Right atrium auricular region (tissue), 2 donors: ENCODE measurements around the gene PLIN1. TPM values are rescaled to one million over a fixed set of nuclear protein-coding genes. Genes with fewer than 3 reads are reported as not detected.

ENCODE experiments used
- DNase-seq: peaks from one replicate; pipeline ENCODE4 v3.0.0-alpha.2; 2019; ENCODE audit warnings: low spot score
- H3K27ac ChIP-seq, 2 donors: fragments of 200-600 bp; sonication (generic); 1 replicate in 1 of 2; 2 replicates in 1 of 2; pipeline ENCODE4 v1.5.1; 2016 to 2019
- H3K27me3 ChIP-seq, 2 donors: fragments of 200-600 bp; sonication (generic); one replicate each; pipeline versions ENCODE4 v1.5.1 to v1.6.0; 2017 to 2019
- H3K36me3 ChIP-seq: fragments of 200-600 bp; sonication (generic); one replicate; pipeline ENCODE4 v1.5.1; 2016
- H3K4me1 ChIP-seq, 2 donors: fragments of 200-600 bp; sonication (generic); one replicate each; pipeline versions ENCODE4 v1.5.1 to v1.6.0; 2017 to 2019
- H3K4me3 ChIP-seq, 2 donors: fragments of 200-600 bp; sonication (generic); 1 replicate in 1 of 2; 2 replicates in 1 of 2; pipeline ENCODE4 v1.5.1; 2017 to 2019; ENCODE audit warnings: mild to moderate bottlenecking in 1 of 2, moderate library complexity in 1 of 2
- H3K9me3 ChIP-seq, 2 donors: fragments of 200-600 bp; sonication (generic); one replicate each; pipeline ENCODE4 v1.5.1; 2019
- total RNA-seq, 2 donors: library from RNA; depleted of rRNA; stranded (reverse); fragments of >200 nt; gene quantifications; one replicate each; pipeline ENCODE4 v1.1.0, GENCODE V29; 2016
- TF ChIP-seq, protein P1 (sequence below), 2 donors: fragments of 200-600 bp; sonication (generic); IDR thresholded peaks; one replicate each; pipeline ENCODE4 v1.5.1; 2019; ENCODE audit warnings: antibody characterized with exemption in 2 of 2

PLIN1 gene
- total RNA-seq, 2 donors from 2014 or later = 3.6 to 22.6 TPM

DNA sequence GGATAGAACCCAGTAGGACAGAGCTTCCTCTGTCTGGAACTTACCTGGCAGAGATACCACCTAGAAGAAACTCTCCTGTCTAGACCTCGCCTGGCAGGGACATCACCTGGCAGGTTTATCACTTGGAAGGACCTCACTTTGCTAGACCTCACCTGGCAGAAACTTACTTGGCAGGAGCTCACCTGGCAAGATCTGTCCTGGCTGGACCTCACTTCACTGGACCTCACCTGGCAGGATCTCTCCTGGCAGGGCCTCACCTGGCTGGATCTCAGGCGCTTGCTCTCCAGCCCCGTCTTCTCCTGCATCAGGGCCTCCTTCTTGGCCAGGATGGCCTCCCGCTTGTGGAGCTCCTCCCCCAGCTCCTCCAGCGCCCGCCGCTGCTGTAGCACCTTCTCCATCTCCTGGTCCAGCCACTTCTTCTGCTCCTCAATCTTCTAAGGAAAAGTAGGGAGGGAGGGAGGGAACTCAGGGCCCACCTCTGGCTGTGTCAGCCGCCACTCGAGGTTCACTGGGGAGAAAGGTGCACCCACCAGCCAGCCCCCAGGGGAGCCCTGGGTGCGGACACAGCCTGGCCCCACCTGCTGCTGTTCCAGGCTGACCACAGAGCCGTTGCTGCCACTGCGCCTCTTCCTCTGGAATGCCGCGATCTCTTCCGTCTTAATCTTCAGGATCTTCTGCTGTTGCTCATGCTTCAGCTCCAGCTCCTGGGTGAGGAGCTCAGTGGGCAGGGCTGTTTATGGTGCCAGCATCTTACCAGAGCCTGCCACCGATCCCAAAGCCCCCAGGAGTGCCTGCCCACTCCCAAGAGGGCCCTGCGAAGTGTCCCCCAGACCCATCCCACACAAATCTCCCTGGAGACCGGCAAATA, 46.4 kb downstream of the PLIN1 start:
- peak; percentile 40 for DNase-seq
- no peak overlapping the region for H3K4me3 ChIP-seq
- H3K27me3 ChIP-seq = no peaks in the 10 kb centered on the region
- no peaks in the 10 kb centered on the region for H3K4me1 ChIP-seq
- H3K9me3 ChIP-seq = no peaks in the 10 kb centered on the region
- peaks cover 45% of the 10 kb centered on the region for H3K36me3 ChIP-seq
- TF ChIP-seq, protein P1, sequence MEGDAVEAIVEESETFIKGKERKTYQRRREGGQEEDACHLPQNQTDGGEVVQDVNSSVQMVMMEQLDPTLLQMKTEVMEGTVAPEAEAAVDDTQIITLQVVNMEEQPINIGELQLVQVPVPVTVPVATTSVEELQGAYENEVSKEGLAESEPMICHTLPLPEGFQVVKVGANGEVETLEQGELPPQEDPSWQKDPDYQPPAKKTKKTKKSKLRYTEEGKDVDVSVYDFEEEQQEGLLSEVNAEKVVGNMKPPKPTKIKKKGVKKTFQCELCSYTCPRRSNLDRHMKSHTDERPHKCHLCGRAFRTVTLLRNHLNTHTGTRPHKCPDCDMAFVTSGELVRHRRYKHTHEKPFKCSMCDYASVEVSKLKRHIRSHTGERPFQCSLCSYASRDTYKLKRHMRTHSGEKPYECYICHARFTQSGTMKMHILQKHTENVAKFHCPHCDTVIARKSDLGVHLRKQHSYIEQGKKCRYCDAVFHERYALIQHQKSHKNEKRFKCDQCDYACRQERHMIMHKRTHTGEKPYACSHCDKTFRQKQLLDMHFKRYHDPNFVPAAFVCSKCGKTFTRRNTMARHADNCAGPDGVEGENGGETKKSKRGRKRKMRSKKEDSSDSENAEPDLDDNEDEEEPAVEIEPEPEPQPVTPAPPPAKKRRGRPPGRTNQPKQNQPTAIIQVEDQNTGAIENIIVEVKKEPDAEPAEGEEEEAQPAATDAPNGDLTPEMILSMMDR (IDR thresholded peaks at IDR 0.05) = no peak
- H3K27ac ChIP-seq = no peak overlapping the region

DNA sequence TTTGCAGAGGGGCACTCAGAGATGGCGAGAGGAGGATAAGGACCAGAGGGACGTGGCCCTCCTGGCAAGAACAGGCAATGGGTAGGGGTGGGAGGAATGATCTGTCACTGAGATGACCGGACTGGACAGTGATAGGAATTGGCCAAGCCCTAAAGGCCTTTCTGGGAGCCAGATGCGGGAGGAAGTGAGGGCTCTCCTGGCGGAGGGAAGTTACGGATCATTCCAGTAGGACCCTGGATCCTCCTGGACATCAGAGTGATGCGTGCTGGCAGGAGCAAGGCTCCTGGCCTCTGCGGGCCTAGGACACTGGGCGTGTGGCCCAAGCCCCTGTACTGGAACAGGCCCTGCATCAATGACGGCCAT, 47.3 kb downstream of the PLIN1 start:
- Histone ChIP-seq H3K9me3 (no peaks in the 10 kb centered on the region), H3K4me1 (no peaks in the 10 kb centered on the region), H3K36me3 (peaks cover 49% of the 10 kb centered on the region), H3K4me3 (no peak overlapping the region), H3K27ac (no peak overlapping the region), H3K27me3 (no peaks in the 10 kb centered on the region)
- TF ChIP-seq, protein P1 (IDR thresholded peaks at IDR 0.05) = no peak
- peak; percentile 43 for DNase-seq

DNA sequence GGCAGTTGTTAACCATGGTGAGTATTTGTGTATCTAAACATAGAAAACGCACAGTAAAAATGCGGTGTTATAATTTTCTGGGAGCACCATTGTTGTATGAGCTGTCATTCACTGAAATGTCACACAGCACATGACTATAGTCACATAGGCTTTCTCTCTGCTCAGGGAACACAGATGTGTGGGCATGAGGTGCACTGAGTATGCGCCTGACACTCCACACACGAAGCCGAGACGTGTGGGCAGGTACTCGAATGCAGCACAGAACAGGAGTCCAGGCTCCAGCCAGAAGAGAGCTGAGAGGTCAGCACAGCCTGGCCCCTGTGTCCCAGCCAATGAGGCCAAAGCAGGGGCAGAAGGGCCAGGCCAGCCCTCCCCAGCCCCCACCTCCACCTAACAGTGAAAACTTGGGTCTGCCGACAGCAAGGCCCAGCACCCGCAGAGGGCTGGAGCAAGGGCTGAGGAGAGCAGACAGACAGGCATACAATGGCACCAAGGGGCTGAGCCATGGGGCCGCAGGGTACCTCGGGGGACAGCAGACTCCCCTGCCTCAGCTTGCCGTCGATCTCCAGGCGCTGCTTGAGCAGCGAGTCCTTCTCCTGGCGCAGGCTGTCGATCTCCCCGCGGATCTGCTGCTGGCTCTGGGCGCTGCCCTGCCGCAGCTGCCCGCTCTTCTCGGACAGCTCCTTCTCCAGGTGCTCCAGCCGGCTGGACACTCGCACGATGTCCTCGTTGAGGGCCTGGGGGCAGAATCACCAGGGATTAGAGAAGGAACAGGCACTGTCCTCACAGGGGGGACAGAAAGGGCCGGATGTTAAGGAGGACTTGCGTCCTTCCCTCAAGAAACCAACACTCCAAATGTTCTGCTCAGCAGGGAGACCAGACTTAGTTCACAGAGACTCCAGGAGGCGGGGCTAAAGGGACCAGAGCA, 47.9 kb downstream of the PLIN1 start:
- peak; percentile 46 for DNase-seq
- H3K27me3 ChIP-seq = no peaks in the 10 kb centered on the region
- no peak overlapping the region for H3K4me3 ChIP-seq

DNA sequence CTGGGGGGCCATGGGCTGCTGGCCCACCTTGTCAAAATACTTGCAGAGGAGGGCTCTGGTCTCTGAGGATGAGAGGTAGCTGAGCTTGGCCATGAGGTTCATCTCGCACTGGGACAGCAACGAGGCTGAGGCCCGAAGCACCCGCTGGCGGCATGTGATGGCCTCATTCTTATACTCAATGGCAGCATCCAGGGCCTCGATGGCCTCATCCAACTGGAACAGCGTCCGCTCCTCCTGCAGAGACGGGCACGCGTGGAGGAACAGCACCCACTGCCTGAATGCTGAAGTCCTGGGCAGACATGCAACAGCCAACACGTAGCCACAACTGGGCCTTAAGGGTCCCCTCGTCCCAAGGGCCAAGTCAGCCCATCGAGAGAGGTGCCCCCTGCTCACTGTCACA, 48.9 kb downstream of the PLIN1 start:
- Histone ChIP-seq H3K4me1 (no peaks in the 10 kb centered on the region), H3K4me3 (no peak overlapping the region), H3K9me3 (no peaks in the 10 kb centered on the region), H3K27me3 (no peaks in the 10 kb centered on the region), H3K36me3 (peaks cover 49% of the 10 kb centered on the region), H3K27ac (no peak overlapping the region)
- TF ChIP-seq, protein P1 (IDR thresholded peaks at IDR 0.05) = no peak
- no peak for DNase-seq

More for the DNA sequence above, 47.9 kb downstream of the PLIN1 start:
- Histone ChIP-seq H3K4me1 (no peaks in the 10 kb centered on the region), H3K27ac (no peak overlapping the region), H3K9me3 (no peaks in the 10 kb centered on the region), H3K36me3 (peaks cover 49% of the 10 kb centered on the region)
- TF ChIP-seq, protein P1 (IDR thresholded peaks at IDR 0.05) = no peak

DNA sequence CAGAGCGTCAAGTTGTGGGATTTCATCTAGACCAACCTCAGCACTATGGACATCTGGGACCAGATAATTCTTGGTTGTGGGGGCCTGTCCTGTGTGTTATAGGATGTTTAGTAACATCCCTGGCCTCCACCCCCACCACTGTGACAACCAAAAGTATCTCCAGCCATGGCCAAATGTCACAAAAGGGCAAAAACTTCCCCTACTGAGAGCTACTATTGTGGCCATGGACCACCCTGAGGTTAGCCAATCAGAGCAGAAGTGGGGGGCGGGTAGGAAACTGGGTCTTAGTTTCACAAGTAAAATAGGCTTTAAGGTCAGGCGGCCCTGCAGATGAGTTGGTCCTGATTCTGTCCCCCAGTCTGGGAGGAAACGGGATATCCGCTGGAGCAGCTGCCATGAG, 49.3 kb downstream of the PLIN1 start:
- Histone ChIP-seq H3K9me3 (no peaks in the 10 kb centered on the region), H3K4me1 (no peaks in the 10 kb centered on the region), H3K36me3 (peaks cover 49% of the 10 kb centered on the region), H3K4me3 (no peak overlapping the region), H3K27ac (no peak overlapping the region), H3K27me3 (no peaks in the 10 kb centered on the region)
- TF ChIP-seq, protein P1 (IDR thresholded peaks at IDR 0.05) = no peak
- DNase-seq = no peak
